Adipose tissue (tissue), 3 donors: ENCODE data around the gene ETV1. TPM values are rescaled to one million over a fixed set of nuclear protein-coding genes. Genes with fewer than 3 reads are reported as not detected.

Experiments used
- H3K27ac ChIP-seq: one replicate; pipeline ENCODE4 v1.5.1; 2013; ENCODE audit warnings: low read depth, low read length
- WGBS, 3 donors: extraction: QIAGEN DNeasy Blood & Tissue Kit; methylation state at CpG; one replicate each; pipeline ENCODE4 v1.1.7; 2013; 5-methylcytosine and 5-hydroxymethylcytosine counted together
- polyA plus RNA-seq, 3 donors: library from polyadenylated mRNA; stranded (reverse); fragments of 200-250 nt; gene quantifications; one replicate each; pipeline ENCODE4 v1.2.3, GENCODE V29; 2013
- donor health status: healthy with polysubstance abuse.
- donor health status: Bipolar disorder and iron deficiency.
- donor health status: healthy.

ETV1 gene
- polyA plus RNA-seq, 3 donors = 1.4 to 2.5 (median 1.7) TPM

GRCh38 chr7:13904007-13904406, 85.5 kb downstream of the ETV1 start:
- WGBS, 3 donors = 59 to 73% (median 63%) methylated on average over 2 of the region's 2 CpGs
- H3K27ac ChIP-seq = no peak overlapping the region

GRCh38 chr7:13901577-13901976, 87.9 kb downstream of the ETV1 start:
- WGBS, 3 donors = 73 to 77% (median 74%) methylated on average over 3 of the region's 3 CpGs
- H3K27ac ChIP-seq = no peak overlapping the region

DNA sequence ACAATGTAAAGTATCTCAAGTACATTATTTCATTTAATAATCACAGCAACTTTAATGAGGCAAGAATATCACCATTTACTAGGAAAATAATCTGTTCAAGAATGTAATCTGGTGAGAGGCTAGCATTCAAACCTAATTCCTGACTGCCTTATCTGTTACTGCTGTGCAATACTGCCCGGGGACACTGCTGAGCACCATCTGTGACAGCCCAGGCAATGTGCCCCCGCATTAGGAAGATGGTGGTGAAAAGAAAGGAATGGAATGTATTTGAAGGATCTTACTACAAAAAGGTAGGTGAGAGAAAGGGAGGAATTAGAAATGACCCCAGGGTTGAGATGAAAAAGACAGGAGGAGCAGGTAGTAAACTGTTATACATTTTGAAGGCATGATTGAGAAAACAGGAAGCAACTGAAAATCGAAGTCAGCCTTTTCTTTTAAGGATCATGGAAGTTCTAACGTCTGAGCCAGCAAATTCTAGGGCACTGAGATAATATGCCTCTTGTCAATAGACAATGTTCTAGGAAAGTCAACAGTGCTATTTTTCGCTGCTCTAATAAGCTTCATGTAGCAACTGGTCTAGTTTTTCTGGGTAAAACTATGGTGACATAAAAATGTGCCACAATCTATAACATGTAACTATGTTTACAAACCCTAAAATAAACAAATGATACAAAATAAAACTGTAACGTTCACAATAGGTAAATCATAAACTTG, 90.4 kb downstream of the ETV1 start:
- 45 to 68% (median 67%) methylated on average over 6 of the region's 6 CpGs for WGBS, 3 donors
- H3K27ac ChIP-seq = no peak overlapping the region

GRCh38 chr7:13897819-13898218, 91.6 kb downstream of the ETV1 start:
- 48 to 71% (median 56%) methylated on average over 2 of the region's 2 CpGs for WGBS, 3 donors
- H3K27ac ChIP-seq = no peak overlapping the region

DNA sequence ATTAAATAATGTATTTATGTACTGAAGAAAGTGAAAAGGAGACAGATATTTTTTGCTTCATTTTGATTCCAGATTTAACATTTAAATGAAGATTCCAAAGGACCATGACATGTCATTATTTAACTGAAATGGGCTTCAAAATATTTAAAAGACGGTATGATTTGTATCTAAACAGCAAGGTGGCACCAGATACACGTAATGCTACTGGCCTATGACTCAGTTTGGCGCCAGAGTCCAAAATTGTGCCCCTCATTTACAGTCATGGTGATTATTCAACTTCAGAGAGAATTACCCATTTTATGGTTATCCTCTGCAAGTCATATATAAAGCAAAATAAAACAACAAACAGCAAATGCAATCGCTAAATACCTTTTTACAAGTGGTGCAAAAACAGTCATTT, 94.5 kb downstream of the ETV1 start:
- no peak overlapping the region for H3K27ac ChIP-seq
- 75 to 94% (median 92%) methylated on average over 4 of the region's 4 CpGs for WGBS, 3 donors

DNA sequence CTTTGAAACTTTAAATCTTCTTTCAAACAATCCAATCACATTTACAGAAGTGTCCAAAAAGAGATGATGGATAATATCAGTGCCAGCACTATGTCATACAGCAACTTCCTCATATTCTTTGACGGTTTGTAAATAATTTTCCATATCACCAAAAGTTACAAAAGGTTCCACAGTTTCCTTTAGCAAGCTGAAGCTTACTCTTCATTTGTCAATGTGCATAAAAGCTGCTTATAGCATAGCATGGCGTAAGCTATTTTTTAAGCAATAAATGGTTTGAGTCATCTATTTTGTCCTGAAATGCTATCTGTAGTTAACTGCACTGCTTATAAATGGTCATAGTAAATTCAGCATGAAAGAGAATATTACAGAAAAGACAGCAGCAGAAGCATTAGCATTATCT, 95.1 kb downstream of the ETV1 start:
- no peak overlapping the region for H3K27ac ChIP-seq
- WGBS, 3 donors = 55 to 69% (median 58%) methylated on average over 2 of the region's 2 CpGs

- 74 to 86% (median 86%) methylated on average over 4 of the region's 4 CpGs for WGBS, 3 donors
- H3K27ac ChIP-seq = no peak overlapping the region
Observed at GRCh38 chr7:13890793-13891192, 98.7 kb downstream of the ETV1 start.

DNA sequence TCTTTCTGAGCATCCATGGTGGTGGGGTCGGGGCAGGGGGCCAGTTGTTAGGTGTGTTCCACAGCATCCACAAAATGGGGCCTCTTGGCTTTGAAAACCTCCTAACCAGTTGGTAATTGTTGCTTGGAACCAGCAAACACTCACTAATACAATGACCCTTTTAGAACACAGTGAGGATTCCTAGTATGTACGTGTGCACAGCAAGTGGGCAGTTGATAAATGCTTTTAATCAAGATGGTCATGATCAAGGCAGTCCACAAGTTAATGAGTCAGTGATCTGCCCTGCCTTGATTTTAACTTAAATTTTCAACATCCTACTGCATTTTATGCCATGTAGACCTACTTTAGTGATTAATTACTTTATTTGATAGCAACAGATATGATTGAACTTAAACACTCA, 103.1 kb downstream of the ETV1 start:
- H3K27ac ChIP-seq = no peak overlapping the region
- 45 to 83% (median 82%) methylated on average over 2 of the region's 2 CpGs for WGBS, 3 donors

- WGBS, 3 donors = 61 to 92% (median 89%) methylated on average over 5 of the region's 5 CpGs
- H3K27ac ChIP-seq = no peak overlapping the region
Observed at GRCh38 chr7:13882051-13882450, 107.4 kb downstream of the ETV1 start.

DNA sequence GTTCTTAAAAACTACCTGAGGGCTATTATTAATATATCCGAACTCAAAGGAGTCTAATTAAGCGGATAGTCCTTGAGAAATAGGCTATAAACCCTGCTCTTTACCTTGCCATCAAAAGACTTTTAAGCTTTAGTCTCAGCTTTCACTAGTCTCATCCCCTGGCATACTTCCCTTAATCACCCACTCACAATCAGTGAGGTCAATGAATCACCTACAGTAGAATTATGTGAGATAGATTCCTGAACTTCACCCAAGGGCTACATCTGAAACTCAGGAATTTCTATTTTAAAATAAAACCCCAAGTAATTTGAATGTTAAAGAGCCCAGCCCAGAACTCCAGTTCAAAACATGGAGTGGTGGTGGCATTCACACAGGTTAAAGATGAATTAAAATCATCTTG, 108.7 kb downstream of the ETV1 start:
- no peak overlapping the region for H3K27ac ChIP-seq
- WGBS, 3 donors = 73 to 87% (median 77%) methylated on average over 2 of the region's 2 CpGs

DNA sequence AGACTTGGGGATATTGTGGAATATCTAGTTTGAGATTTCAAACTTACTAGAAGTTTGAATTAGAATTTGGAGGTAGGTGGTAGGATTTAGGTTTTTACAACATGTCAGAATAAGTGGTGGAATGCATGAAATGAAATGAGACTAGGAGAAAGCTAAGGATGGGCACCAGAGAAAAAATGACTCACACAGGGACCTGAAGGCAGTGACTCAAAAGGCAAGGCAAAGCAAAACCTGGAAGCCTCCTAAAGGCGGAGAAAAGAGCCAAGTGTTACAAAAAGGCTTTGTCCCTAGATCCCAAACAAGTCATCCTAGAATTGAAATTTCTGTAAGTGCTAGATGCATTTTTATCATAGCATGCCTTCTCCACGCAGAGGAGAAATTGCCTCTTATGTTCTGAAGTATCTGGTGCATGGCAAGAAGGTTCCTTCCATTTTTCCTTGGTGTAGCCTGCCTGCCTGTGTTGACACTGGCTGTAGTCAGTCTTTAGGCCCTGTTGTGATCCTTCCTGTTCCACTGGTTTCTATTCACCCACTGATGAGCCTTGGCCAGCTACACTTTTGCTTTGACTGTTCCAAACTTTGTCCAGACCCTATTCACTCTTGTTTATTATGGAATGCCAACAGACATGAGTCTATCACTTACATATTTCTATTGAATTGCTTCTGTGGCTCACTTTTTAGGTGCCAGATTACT, 109.3 kb downstream of the ETV1 start:
- no peak overlapping the region for H3K27ac ChIP-seq
- WGBS, 3 donors = 79 to 94% (median 90%) methylated on average over 2 of the region's 2 CpGs

DNA sequence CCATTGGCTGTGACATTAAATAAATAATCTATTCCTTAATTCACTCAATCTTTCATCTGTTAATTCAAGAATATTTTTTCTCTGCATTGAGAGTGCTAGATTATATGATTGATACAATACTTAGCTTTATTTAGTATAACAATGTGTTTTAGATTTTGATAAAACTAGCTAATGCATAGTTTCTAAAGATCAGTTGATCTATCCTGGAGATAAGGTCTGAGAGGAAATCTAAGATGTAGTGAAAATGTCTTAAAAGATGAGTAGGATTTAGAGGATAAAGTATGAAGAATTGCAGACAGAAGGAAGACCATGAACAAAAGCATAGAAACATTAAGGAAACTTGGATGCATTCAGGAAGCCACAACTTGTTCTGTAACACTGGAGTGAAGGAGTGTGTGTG, 110.3 kb downstream of the ETV1 start:
- H3K27ac ChIP-seq = no peak overlapping the region

GRCh38 chr7:13878154-13878553, 111.3 kb downstream of the ETV1 start:
- H3K27ac ChIP-seq = no peak overlapping the region

DNA sequence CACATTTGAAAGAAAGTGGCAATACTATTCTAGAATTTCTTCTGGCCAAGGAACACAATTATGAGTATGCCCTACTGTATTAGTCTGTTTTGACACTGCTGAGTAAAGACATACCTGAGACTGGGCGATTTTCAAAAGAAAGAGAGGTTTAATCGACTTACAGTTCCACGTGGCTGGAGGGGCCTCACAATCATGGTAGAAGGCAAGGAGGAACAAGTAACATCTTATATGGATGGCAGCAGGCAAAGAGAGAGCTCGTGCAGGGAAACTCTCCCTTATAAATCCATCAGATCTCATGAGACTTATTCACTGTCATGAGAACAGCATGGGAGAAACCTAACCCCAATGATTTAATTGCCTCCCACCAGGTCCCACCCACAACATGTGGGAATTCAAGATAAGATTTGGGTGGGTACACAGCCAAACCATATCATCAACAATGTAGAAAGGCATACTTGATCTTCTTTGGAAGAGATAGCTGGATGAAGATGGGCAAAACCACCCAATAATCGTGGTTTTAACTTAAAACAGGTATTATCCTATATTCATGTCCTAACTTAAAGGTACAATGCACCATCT, 113.9 kb downstream of the ETV1 start:
- WGBS, 3 donors = 61 to 77% (median 75%) methylated on average over 5 of the region's 5 CpGs
- H3K27ac ChIP-seq = no peak overlapping the region

- H3K27ac ChIP-seq = no peak overlapping the region
- 22 to 64% (median 23%) methylated on average over 2 of the region's 2 CpGs for WGBS, 3 donors
Observed at GRCh38 chr7:13874783-13875182, 114.7 kb downstream of the ETV1 start.

GRCh38 chr7:13872709-13873108, 116.8 kb downstream of the ETV1 start:
- no peak overlapping the region for H3K27ac ChIP-seq

DNA sequence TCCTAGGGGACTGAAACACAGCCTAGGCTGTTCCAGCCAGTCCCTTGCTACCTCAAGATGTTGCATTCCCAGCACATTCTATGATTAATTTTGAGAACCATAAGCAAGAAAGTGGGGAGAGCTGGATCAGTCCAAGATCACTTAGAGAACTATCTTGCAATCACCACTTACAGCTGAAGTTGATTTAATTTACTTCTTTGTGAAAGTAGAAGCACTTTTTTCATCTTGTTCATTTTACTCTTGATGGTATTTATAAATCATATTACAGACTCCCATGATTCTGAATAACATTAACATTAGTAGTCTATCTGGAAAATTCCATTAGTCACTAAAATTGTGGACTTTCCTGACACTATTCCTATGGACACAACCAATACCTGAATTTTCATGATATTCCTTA, 118.5 kb downstream of the ETV1 start:
- H3K27ac ChIP-seq = no peak overlapping the region

DNA sequence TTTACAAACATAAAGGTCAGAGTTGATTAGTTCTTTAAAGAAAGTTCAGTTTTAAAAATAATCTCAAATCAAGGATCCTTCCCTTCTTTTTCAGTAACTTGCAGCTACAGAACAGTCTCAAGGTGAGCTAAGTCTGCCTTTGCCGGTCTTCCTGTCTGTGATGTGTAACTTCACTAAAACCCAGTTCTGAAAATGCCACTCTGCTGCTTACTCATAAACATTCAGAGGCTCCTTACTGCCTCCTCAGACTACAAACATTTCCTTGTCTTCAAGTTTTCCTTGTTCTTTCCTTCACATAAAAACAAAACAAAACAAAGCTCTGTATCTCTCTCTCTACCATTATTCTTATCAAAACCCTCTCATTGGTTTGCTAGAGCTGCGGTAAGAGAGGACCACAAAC, 128.7 kb downstream of the ETV1 start:
- no peak overlapping the region for H3K27ac ChIP-seq
- WGBS, 3 donors = 82 to 92% (median 91%) methylated on average over 2 of the region's 2 CpGs

DNA sequence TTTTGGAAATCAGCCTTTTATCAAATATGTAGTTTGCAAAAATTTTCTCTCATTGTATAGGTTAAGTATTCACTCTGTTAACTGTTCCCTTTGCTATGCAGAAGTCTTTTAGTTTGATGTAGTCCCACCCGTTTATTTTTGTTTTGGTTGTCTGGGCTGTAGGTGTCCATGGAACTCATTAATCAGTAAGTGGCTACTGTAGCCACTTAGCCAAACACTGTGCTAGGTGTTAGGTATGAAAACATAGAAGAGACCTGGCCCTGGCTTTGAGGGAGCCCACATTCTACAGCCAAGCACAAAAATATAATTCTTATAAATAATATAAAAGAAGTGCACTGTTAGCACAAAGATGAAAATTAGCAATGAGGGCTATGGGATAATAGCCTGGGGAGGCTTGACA, 133.5 kb downstream of the ETV1 start:
- WGBS, 3 donors = 52 to 73% (median 56%) methylated on average over 1 of the region's 1 CpG
- H3K27ac ChIP-seq = no peak overlapping the region
